Body of pancreas (tissue), 4 donors: Measurements from ENCODE around the gene PTPRN2. TPM values are rescaled to one million over a fixed set of nuclear protein-coding genes. Genes with fewer than 3 reads are reported as not detected.

Source experiments
- ATAC-seq: fragments of 150-250 bp; one replicate; pipeline ENCODE4 v1.9.1; 2016
- DNase-seq, 4 donors: peaks; one replicate each; pipeline ENCODE4 v3.0.0-alpha.2; 2019
- H3K27ac ChIP-seq, 4 donors: fragments of 200-600 bp; sonication (generic); 1 replicate in 3 of 4; 2 replicates in 1 of 4; pipeline versions ENCODE4 v1.5.1 to v1.6.1; 2016 to 2019; ENCODE audit warnings: mild to moderate bottlenecking in 1 of 4, mixed read lengths in 1 of 4, moderate library complexity in 1 of 4
- H3K27me3 ChIP-seq, 2 donors: fragments of 200-600 bp; sonication (generic); one replicate each; pipeline ENCODE4 v1.6.0; 2016; ENCODE audit warnings: mild to moderate bottlenecking in 1 of 2
- H3K36me3 ChIP-seq, 2 donors: fragments of 200-600 bp; sonication (generic); replicated peaks in 1 of 2; 2 replicates each; pipeline ENCODE4 v1.5.1; 2016; ENCODE audit warnings: low read depth in 2 of 2; ENCODE audit not compliant: insufficient read depth in 1 of 2
- H3K4me1 ChIP-seq: fragments of 200-600 bp; sonication (generic); one replicate; pipeline ENCODE4 v1.6.0; 2016
- H3K4me3 ChIP-seq, 2 donors: fragments of 200-600 bp; sonication (generic); 1 replicate in 1 of 2; 2 replicates in 1 of 2; pipeline ENCODE4 v1.5.1; 2016 to 2019
- H3K9me3 ChIP-seq, 3 donors: fragments of 200-600 bp; sonication (generic); 1 replicate in 2 of 3; 2 replicates in 1 of 3; pipeline ENCODE4 v1.5.1; 2016
- POLR2A ChIP-seq, 3 donors: fragments of 450-650 bp; IDR thresholded peaks; one replicate each; pipeline ENCODE4 v1.6.1; 2016; ENCODE audit warnings: antibody characterized with exemption in 3 of 3, mild to moderate bottlenecking in 2 of 3
- WGBS, 2 donors: methylation state at CpG; one replicate each; pipeline ENCODE4 v1.1.5; 2017; 5-methylcytosine and 5-hydroxymethylcytosine counted together
- intact Hi-C: fragments of 100-400 bp; cut with DNase I; formaldehyde crosslinking; loops from one replicate; pipeline ENCODE4 v1.15.1; 2023
- total RNA-seq, 2 donors: library from RNA; depleted of rRNA; stranded (reverse); fragments of >200 nt; gene quantifications; one replicate each; pipeline ENCODE4 v1.1.0, GENCODE V29; 2016
- TF ChIP-seq, protein P1 (sequence below), 7 experiments: fragments of 450-650 bp in 4 of 7; fragments of 200-600 bp in 3 of 7; sonication (generic) in 3 of 7; IDR thresholded peaks; one replicate each; pipeline ENCODE4 v1.5.1; 2016 to 2019; ENCODE audit warnings: antibody characterized with exemption in 7 of 7

The PTPRN2 gene
- total RNA-seq, 2 donors from 2014 or later = 31.6 to 76.1 TPM

DNA sequence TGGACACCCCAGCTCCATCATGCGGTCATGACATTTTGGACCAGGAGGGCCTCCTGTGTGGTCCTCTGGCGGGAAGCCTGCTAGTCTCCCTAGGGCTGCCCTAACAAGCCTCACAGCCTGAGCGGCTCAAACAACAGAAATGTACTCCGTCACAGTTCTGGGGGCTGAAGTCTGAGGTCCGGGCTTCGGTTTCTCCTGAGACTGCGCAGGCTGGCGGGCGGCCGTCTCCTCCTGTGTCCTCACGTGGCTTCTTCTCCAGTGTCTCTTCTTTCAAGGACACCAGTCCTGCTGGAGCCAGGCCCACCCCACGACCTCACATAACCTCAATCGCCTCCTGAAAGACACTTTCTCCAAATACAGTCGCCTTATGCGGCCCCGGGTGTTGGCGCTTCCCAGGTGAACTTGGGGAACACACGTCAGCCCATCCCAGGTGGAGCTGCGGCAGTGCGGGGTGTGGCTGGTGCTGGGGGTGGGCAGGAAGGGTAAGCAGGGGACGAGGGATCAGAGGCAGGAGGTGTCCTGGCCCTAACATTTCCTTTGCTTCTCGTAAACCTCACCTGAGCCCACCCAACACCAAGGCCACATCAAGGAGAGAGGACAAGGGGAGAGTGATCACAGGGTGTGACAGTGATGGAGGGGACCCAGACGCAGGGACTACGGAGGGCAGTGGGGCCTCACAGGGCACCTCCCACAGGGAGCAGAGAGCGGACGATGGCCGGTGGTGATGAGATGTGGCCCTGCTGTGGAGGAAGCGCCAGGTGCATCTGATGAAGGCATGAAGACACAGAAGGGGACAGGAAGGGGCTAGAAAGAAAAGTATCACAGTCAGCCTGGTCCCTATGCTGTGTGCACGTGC is 580.6 kb downstream of the PTPRN2 start:
- ATAC-seq (no peak), DNase-seq (no peak)
- WGBS, 2 donors = 86 to 90% methylated on average over 27 to 29 of the region's 29 CpGs

DNA sequence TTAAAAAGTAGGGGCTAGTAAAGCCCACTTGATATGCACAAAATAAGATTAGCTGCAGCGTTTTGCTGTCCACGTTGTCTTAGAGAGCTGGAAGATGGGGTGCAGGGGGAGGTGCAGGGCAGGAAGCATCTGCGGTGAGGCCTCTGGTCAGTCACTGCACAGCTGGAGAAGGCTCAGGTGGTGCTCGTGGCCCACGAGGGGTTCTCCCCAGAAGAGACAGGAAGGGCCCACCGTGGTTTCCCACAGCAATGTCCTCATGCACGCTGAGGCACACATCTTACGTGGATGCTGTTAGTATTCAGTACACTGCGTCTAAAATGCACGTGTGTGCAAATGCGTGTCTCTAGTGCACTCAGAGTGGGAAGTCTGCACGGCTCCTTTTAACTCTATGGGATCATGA is 582.1 kb downstream of the PTPRN2 start:
- DNase-seq (no peak), ATAC-seq (no peak)
- Histone ChIP-seq H3K27me3 (no peaks in the 10 kb centered on the region), H3K9me3 (no peaks in the 10 kb centered on the region), H3K27ac (no peak overlapping the region), H3K4me3 (no peak overlapping the region), H3K36me3 (no peaks in the 10 kb centered on the region), H3K4me1 (no peaks in the 10 kb centered on the region)
- no peak for TF ChIP-seq POLR2A (IDR thresholded peaks at IDR 0.05)
- TF ChIP-seq, protein P1, sequence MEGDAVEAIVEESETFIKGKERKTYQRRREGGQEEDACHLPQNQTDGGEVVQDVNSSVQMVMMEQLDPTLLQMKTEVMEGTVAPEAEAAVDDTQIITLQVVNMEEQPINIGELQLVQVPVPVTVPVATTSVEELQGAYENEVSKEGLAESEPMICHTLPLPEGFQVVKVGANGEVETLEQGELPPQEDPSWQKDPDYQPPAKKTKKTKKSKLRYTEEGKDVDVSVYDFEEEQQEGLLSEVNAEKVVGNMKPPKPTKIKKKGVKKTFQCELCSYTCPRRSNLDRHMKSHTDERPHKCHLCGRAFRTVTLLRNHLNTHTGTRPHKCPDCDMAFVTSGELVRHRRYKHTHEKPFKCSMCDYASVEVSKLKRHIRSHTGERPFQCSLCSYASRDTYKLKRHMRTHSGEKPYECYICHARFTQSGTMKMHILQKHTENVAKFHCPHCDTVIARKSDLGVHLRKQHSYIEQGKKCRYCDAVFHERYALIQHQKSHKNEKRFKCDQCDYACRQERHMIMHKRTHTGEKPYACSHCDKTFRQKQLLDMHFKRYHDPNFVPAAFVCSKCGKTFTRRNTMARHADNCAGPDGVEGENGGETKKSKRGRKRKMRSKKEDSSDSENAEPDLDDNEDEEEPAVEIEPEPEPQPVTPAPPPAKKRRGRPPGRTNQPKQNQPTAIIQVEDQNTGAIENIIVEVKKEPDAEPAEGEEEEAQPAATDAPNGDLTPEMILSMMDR (IDR thresholded peaks at IDR 0.05) = no peak
- 79 to 83% methylated on average over 6 to 12 of the region's 12 CpGs for WGBS, 2 donors
- intact Hi-C loops = no loop called here

More for the DNA sequence above, 580.6 kb downstream of the PTPRN2 start:
- intact Hi-C loops = no loop called here
- Histone ChIP-seq H3K4me3 (no peak overlapping the region), H3K36me3 (no peaks in the 10 kb centered on the region), H3K9me3 (no peaks in the 10 kb centered on the region), H3K4me1 (no peaks in the 10 kb centered on the region), H3K27me3 (no peaks in the 10 kb centered on the region), H3K27ac (no peak overlapping the region)
- TF ChIP-seq, protein P1 (IDR thresholded peaks at IDR 0.05) = no peak
- no peak for TF ChIP-seq POLR2A (IDR thresholded peaks at IDR 0.05)

DNA sequence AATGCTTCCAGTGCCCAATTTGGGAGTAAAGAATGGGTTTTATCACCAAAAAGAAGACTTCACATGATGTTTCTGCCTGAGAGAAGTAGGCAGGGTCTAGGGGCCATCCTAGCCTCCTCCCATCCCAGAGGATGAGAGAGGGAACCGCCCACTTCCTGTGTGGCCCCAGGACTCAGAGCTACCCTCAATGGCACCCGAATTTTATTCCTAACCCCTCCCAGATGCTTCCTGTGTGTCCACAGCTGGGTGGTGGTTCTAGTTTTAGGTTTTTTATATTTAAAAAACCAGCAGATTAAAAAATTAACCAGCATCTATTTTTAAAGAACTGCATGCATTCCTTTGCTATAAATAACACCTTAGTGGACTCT is 583.5 kb downstream of the PTPRN2 start:
- intact Hi-C loops = no loop called here
- Histone ChIP-seq H3K9me3 (no peaks in the 10 kb centered on the region), H3K4me3 (no peak overlapping the region), H3K36me3 (no peaks in the 10 kb centered on the region), H3K27ac (no peak overlapping the region), H3K27me3 (no peaks in the 10 kb centered on the region), H3K4me1 (no peaks in the 10 kb centered on the region)
- DNase-seq = no peak
- TF ChIP-seq POLR2A (IDR thresholded peaks at IDR 0.05) = no peak
- TF ChIP-seq, protein P1 (IDR thresholded peaks at IDR 0.05) = no peak
- no peak for ATAC-seq
- WGBS, 2 donors = 56 to 83% methylated on average over 2 of the region's 2 CpGs

DNA sequence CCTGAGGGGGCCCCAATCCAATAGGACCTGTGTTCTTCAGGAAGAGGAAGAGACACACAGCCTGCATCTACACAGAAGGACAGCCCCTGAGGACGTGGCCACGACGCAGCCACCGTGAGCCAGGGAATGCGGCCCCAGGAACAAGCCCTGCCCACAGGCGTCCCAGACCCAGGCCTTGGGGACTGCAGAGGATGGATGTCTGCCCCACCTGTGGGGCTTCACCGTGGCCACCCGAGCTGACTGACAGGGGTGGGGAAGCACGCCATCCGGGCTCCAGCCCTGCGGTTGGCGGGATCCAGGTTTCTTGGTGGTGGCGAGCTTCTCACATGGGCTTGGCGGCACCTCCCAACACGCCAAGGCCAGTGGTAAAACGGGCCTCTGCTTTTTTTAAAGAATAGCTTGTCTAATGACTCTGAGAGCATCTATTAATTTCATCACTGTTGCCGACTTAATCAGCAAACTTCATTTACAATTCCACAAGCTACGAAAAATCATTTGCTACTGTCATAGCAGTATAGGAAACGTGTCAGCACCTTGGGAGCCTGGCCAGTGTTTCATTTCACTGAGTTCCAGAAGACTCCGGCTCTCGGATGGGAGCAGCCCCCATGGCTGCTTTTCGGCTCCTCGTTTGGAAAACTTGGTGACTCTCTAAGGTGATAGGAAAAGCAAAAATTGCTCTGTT is 584.0 kb downstream of the PTPRN2 start:
- Histone ChIP-seq H3K9me3 (no peaks in the 10 kb centered on the region), H3K4me1 (no peaks in the 10 kb centered on the region), H3K36me3 (no peaks in the 10 kb centered on the region), H3K4me3 (no peak overlapping the region), H3K27me3 (no peaks in the 10 kb centered on the region), H3K27ac (no peak overlapping the region)
- ATAC-seq (no peak), DNase-seq (no peak)
- TF ChIP-seq, protein P1 (IDR thresholded peaks at IDR 0.05) = no peak
- no peak for TF ChIP-seq POLR2A (IDR thresholded peaks at IDR 0.05)
- WGBS, 2 donors = 85 to 89% methylated on average over 17 to 23 of the region's 23 CpGs
- intact Hi-C loops = no loop called here
